Choroid plexus epithelial cell (primary cell): ENCODE data around the gene ABI3.

Experiments used
- DNase-seq: peaks from one replicate; pipeline ENCODE4 v3.0.0-alpha.2; 2010; ENCODE audit warnings: low read depth
- H3K4me3 ChIP-seq: 2 replicates; pipeline ENCODE4 v1.5.1; 2011; ENCODE audit warnings: low read depth, mild to moderate bottlenecking, control low read depth, low read length, moderate library complexity
- CTCF ChIP-seq: conservative IDR thresholded peaks from 2 replicates; pipeline ENCODE4 v1.5.1; 2011; ENCODE audit warnings: low read depth, mild to moderate bottlenecking, control low read depth, inconsistent platforms, low read length, moderate library complexity

ABI3 gene

DNA sequence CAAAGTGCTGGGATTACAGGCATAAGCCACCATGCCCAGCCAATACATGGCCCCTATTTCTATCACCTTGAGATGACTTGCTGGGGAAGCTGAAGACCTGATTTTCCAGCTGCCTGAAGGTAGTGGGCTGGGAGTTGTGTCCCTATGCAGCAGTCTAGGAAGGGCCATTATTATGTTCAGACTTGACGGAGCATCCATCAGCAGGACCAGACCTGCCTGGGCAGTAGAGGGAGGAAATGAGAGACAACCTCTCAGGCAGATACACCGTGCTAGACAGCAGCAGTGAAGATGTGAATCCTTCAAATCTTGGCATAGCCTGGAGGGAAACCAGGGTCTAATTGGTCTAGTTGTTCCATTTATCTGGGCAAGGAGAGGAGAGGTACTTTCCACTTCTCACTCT, 55.7 kb downstream of the ABI3 start:
- TF ChIP-seq CTCF: no peak
- no peak overlapping the region for H3K4me3 ChIP-seq
- DNase-seq: no peak

GRCh38 chr17:49267912-49268311, 57.4 kb downstream of the ABI3 start:
- TF ChIP-seq CTCF: no peak
- no peak for DNase-seq
- H3K4me3 ChIP-seq: no peak overlapping the region

GRCh38 chr17:49269356-49269755, 58.8 kb downstream of the ABI3 start:
- no peak for DNase-seq
- TF ChIP-seq CTCF: no peak
- no peak overlapping the region for H3K4me3 ChIP-seq
